Measurements from ENCODE around the gene CELF3.

The CELF3 gene

DNA sequence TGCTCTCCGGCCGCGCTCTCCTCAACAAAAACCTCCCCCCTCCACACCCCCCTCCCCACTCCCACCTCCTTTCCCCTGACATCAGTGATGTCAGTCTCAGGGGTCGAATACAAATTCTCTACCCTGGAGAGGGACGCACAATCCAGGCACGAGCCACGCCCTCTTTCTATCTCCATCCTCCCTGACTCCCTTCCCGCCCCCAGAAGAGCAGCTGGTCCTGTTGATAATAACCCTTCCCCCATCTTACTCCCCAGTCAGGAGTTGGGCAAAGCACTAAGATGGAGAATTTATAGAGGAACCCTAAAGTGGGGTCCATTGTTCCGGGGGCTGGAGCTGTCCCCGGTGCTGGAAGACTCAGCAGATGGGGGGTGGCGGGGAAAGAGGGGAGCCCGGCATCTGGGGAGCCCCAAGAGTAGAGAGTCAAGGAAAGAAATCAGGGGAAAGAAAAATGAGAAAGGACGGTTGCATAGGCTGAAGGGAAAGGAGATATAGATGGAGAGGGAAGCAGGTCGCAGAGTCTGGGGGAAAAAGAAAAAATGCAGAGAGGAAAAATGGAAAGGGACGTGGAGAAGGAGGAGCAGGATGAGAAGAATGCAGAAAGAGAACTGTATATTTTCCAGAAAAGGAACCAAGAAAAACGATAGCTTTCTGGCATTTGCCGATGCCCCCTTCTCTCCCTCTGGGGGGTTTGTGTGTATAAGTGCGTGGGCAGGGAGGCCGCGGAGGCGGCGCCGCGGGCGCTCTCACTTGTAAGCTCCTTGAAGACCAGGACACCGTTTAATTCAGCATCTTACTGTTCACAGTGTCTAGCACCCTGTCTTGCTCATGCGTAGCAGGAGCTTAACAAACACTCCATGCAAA is at the start of gene CELF3:
Gene CELF3 (minus strand): TSS at position 33 of the 861 bp plus-strand sequence. CDS start 783 bp downstream, outside the sequence.
- TF ChIP-seq, protein P1, sequence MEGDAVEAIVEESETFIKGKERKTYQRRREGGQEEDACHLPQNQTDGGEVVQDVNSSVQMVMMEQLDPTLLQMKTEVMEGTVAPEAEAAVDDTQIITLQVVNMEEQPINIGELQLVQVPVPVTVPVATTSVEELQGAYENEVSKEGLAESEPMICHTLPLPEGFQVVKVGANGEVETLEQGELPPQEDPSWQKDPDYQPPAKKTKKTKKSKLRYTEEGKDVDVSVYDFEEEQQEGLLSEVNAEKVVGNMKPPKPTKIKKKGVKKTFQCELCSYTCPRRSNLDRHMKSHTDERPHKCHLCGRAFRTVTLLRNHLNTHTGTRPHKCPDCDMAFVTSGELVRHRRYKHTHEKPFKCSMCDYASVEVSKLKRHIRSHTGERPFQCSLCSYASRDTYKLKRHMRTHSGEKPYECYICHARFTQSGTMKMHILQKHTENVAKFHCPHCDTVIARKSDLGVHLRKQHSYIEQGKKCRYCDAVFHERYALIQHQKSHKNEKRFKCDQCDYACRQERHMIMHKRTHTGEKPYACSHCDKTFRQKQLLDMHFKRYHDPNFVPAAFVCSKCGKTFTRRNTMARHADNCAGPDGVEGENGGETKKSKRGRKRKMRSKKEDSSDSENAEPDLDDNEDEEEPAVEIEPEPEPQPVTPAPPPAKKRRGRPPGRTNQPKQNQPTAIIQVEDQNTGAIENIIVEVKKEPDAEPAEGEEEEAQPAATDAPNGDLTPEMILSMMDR (IDR thresholded peaks at IDR 0.05; ENCODE audit: low read depth, low read length) = no peak
- H3K4me3 ChIP-seq (ENCODE audit: low read depth, low read length) = no peak within 1 kb of the TSS

DNA sequence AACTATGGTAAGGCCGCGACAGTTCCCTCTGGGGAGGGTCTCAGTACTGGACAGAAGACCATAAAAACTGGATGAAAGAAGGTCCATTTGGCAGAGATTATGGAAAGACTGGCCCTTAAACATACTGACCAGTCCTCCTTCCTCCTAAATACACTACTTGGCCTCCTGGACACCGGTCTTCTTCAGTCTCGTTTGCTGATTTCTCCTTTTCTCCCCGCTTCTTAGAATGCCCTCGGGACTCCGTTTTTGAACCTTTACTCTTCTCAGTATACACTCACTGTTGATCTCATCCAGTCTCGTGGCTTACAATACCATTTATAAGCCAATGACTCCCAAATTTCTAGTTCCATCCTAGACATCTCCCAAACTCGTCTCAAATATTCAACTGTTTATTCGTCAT is 47.4 kb upstream of the CELF3 start:
- TF ChIP-seq, protein P1 (IDR thresholded peaks at IDR 0.05; ENCODE audit: low read depth, low read length) = no peak
- H3K4me3 ChIP-seq (ENCODE audit: low read depth, low read length) = peak overlapping the region; percentile 83

DNA sequence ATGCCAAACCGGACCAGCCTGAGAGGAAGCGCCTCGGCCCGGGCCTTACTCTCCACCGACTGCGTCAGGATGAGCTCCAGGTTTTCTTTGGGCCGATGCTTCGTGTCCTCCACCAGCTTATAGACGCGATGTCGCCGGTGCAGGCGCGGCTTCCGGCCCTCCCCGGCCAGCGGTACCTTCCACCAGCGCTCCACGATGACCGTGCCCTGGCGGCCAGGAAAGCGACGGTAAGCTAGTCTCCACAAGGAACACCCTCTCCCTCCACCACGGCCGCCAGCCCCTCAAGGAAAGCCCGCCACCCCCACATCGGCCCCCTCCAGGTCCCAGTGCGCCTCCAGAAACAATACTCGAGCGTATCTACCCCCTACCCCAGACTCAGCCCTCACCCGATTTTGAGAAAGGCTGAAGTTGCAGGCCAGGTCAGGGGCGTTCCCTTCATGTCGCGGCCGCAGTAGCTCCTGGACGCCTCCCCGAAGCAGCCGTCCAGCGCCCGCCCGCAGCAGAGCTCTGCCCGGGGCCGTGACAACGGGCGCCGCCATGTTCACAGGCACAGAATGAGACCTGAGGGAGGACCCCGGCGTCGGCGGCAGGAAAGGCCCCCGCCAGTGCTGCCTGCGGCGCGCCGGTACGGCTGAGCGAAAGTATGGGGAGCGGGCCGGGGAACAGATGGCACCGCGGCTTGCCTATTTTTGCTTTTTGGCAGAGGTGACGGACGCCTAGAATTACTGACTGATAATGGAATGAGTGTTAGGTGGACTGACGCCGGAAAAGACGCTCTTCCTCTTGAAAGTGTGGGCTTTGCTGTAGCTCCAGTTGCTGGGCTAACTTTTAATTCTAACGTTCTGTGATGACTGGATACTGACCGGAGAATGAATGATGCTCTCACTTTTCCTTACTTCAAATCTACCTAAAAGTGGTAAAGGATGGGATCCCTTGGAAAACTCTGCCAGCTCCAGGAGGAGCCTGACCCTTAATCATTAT is 46.6 kb upstream of the CELF3 start, which contains the start of gene MRPL9:
Gene MRPL9 (minus strand): TSS at position 556 of the 981 bp plus-strand sequence. CDS start 17 bp downstream, at position 539.
- TF ChIP-seq, protein P1 (IDR thresholded peaks at IDR 0.05; ENCODE audit: low read depth, low read length) = no peak
- H3K4me3 ChIP-seq (ENCODE audit: low read depth, low read length) = peak within 1 kb of the TSS; percentile 83

DNA sequence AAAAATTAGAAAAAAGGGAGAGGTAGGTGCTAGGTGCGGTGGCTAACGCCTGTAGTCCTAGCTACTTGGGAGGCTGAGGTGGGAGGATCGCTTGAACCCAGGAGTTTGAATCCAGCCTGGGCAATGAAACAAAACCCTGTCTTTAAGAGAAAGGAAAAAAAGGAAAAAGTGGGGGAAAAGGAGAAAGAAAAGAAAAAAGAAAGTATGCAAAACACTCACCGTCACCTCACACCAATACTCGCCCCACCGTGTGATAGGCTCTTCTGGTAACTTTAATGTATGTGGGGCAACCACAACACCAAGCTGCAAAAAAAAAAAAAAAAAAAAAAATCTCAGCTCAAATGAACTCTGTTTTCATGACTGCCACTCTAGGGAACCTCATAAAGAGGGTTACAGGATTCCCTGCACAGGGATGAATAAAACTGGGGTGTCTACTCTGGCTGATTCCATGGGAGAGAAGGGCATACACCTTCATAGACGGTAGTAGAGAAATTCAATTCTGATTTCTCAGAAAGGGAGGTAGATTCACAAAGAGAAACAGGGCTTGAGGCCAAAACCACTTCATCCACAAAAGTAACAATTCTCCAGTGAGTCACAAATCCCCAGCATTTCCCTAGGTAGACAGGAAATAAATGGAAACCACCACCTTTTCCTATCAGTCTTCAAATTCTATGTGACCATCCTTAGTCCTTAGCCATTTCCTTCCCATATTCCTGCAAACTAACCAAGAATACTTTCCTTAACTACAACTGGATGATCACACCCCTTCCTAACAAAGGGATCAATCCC is 44.2 kb upstream of the CELF3 start:
- no peak overlapping the region for H3K4me3 ChIP-seq (ENCODE audit: low read depth, low read length)
- TF ChIP-seq, protein P1 (IDR thresholded peaks at IDR 0.05; ENCODE audit: low read depth, low read length) = no peak

DNA sequence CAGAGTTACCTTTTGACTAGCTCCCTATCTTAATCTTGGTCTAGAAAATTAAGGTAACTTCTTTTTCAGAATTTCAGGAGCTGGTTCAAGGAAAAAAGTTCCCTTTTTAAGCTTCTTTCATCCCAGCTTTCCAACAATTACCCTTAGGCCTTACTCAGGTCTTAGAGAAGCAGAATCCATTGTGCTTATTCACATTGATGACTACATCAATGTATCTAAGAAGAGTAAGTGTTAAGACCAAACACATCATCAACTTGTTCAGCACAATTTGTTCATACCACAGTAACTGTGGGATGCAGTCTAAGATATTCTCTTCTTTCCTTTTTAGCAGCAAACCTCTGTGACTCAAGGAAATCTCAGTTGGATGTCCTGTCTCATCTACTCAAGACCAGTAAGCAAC is 42.6 kb upstream of the CELF3 start:
- TF ChIP-seq, protein P1 (IDR thresholded peaks at IDR 0.05; ENCODE audit: low read depth, low read length) = no peak
- no peak overlapping the region for H3K4me3 ChIP-seq (ENCODE audit: low read depth, low read length)

DNA sequence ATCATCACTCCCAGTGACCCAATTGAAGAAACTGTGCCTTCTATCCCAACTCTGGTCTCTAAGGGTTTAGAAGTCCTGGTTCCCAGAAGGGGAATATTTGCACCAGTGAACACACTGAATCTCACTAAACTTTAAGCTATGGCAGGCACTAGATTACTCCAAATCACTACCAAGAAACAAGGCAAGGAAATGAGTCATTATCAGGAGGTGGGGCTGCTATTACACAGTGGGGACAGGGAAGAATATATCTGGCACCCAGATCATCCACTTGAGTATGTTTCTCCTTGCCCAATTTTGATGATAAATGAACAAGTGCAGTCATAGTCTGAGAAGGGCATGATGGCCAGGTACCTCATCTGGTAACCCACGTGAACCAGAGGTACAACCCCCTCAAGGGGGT is 39.7 kb upstream of the CELF3 start:
- TF ChIP-seq, protein P1 (IDR thresholded peaks at IDR 0.05; ENCODE audit: low read depth, low read length) = no peak
- no peak overlapping the region for H3K4me3 ChIP-seq (ENCODE audit: low read depth, low read length)

Measured in WI38 (cell line).